HG03060 (cell line): ENCODE results near the gene EIF1AX.
"Not testable (repeated sequence)": the region's sequence is repeated elsewhere in the genome, so short reads cannot be mapped to it uniquely, and the experiment has no call there.

Experiments
- ATAC-seq: cut with Tn5 transposase; IDR thresholded peaks from one replicate; pipeline ENCODE4 v1.9.1; 2021; ENCODE audit warnings: low read depth, moderate number of reproducible peaks; ENCODE audit not compliant: unreplicated experiment

Gene EIF1AX

GRCh38 chrX:20141281-20142220 is at the start of gene EIF1AX:
Gene EIF1AX, minus strand, starts transcription at chrX:20141838. Its CDS starts 198 bp downstream, at chrX:20141640.
- ATAC-seq: peak; percentile 96

GRCh38 chrX:20189171-20189570 is 47.5 kb upstream of the EIF1AX start:
- ATAC-seq: no peak

GRCh38 chrX:20181598-20182329 is 40.1 kb upstream of the EIF1AX start:
- no peak for ATAC-seq

- no peak for ATAC-seq
These were observed 35.5 kb upstream of the EIF1AX start for GRCh38 chrX:20177093-20177492.

- no peak for ATAC-seq
These were observed 32.2 kb upstream of the EIF1AX start for GRCh38 chrX:20173856-20174255.

- no peak for ATAC-seq
These were observed 31.7 kb upstream of the EIF1AX start for GRCh38 chrX:20173313-20173712.

- no peak for ATAC-seq
These were observed 30.2 kb upstream of the EIF1AX start for GRCh38 chrX:20171887-20172286.

- not testable (repeated sequence) for ATAC-seq
These were observed 20.9 kb upstream of the EIF1AX start for GRCh38 chrX:20162516-20162915.

- no peak for ATAC-seq
These were observed 18.3 kb upstream of the EIF1AX start for GRCh38 chrX:20159797-20160385.

GRCh38 chrX:20151689-20152088 is 10.1 kb upstream of the EIF1AX start:
- no peak for ATAC-seq

- ATAC-seq: no peak
These were observed 7.7 kb upstream of the EIF1AX start for GRCh38 chrX:20149326-20149725.

- no peak for ATAC-seq
These were observed 5.9 kb upstream of the EIF1AX start for GRCh38 chrX:20147561-20147960.

- no peak for ATAC-seq
These were observed 2.9 kb upstream of the EIF1AX start for GRCh38 chrX:20144491-20144890.

- ATAC-seq: no peak
These were observed 1.9 kb upstream of the EIF1AX start for GRCh38 chrX:20143561-20143960.

- ATAC-seq: no peak
These were observed 1.5 kb upstream of the EIF1AX start for GRCh38 chrX:20143111-20143510.

- ATAC-seq: no peak
These were observed 1.2 kb downstream of the EIF1AX start for GRCh38 chrX:20140420-20140819.

GRCh38 chrX:20139966-20140365 is 1.7 kb downstream of the EIF1AX start:
- no peak for ATAC-seq

- no peak for ATAC-seq
These were observed 5.7 kb downstream of the EIF1AX start for GRCh38 chrX:20135944-20136343.

GRCh38 chrX:20132666-20133065 is 9.0 kb downstream of the EIF1AX start:
- no peak for ATAC-seq

- no peak for ATAC-seq
These were observed 11.3 kb downstream of the EIF1AX start for GRCh38 chrX:20130357-20130756.

- no peak for ATAC-seq
These were observed 12.1 kb downstream of the EIF1AX start for GRCh38 chrX:20129547-20129946.
